Sigmoid colon (tissue), 4 donors: ENCODE data around the gene NLRP7.

Experiments used
- CTCF ChIP-seq, 4 experiments: fragments of 450-650 bp in 3 of 4; fragments of 200-600 bp in 1 of 4; IDR thresholded peaks; one replicate each; pipeline ENCODE4 v1.5.1; 2016 to 2019; ENCODE audit warnings: antibody characterized with exemption in 4 of 4, mild to moderate bottlenecking in 3 of 4, moderate library complexity in 2 of 4
- POLR2A ChIP-seq, 2 donors: fragments of 450-650 bp; IDR thresholded peaks; one replicate each; pipeline ENCODE4 v1.6.1; 2016; ENCODE audit warnings: antibody characterized with exemption in 2 of 2, mild to moderate bottlenecking in 2 of 2, moderate library complexity in 2 of 2
- POLR2AphosphoS5 ChIP-seq, 4 donors: sonication (generic); formaldehyde crosslinking; IDR thresholded peaks; one replicate each; pipeline ENCODE4 v1.6.1; 2017; ENCODE audit warnings: antibody characterized with exemption in 4 of 4

GRCh38 chr19:54875506-54875905, 71.8 kb downstream of the NLRP7 start:
- TF ChIP-seq CTCF (IDR thresholded peaks at IDR 0.05) (no peak), POLR2A (IDR thresholded peaks at IDR 0.05) (no peak), POLR2AphosphoS5 (IDR thresholded peaks at IDR 0.05) (peak in 1 of 4 donors; percentile 23)
